ENCODE results near the gene CD14.
"Not testable (repeated sequence)": the region's sequence is repeated elsewhere in the genome, so short reads cannot be mapped to it uniquely, and the experiment has no call there.

CD14 gene

DNA sequence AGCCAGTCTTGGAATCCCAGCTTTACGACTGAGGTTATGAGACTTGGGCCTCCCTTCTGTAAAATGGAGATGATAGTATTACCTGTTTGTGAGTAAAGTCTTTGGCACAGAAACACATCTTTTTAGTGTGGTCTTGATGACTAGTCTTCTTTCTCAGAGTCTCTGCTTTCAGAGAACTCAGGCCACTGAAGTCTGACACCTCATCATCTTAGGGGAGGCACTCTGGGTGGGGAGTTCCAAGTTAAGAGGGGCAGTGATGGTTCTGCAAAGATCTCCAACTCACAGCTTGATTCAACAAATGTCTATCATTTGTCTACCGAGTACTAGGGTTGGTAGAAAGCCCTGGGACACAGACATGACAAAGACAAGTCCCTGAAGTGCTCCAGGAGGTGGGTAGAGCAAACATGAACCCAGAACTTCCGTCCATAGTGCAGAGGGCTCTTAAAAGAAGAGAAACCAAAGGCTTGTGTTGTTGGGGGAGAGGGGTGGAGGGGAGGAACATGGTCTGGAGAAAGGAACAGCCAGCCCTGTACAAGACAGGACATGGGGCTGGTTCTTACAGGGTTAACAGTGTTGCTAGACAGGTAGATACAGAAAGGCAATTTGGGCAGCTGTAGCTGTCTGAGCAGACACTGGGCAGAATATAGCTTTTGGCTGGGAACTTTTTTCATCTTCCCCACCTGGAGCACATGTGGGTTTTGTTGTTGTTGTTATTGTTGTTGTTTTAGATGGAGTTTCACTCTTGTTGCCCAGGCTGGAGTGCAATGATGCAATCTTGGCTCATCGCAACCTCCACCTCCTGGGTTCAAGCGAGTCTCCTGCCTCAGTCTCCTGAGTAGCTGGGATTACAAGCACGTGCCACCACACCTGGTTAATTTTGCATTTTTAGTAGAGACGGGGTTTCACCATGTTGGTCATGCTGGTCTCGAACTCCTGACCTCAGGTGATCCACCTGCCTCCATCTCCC is 2.6 kb upstream of the CD14 start:
- DNase-seq (ENCODE audit: low spot score) = no peak

DNA sequence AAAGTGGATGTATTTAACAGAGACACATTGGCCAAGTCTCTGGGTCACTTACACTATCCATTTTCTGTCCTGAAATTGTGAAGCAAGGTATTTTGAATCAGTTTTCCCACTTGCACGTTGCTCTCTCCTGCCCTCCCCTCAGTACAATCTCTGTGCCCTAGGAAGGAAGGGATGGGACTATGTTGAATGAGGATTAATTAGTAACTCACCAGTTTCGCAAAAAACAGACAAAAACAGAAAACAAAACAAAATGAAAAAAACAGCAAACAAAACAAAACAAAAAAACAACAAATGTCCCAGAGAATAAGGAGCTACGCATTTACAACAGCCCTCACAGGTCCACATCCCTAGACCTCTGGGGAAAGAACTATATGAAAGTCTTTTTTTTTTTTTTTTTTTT is 1.1 kb upstream of the CD14 start:
- DNase-seq (ENCODE audit: low spot score) = no peak

DNA sequence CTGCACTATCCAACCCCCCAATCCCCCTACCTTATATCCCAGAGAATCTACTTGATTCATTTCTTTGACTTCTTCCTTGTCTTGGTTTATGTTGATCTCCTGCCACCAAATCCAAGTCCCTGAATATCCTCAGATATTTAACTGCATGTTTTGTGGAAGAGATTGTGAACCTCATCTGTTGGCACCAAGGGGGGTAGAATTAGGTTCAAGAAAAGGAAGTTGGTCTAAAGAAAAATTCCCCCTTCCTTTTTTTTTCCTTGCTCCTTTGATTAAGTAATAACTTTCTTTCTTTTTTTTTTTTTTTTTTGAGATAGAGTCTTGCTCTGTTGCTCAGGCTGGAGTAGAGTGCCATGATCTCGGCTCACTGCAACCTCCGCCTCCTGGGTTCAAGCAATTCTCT is 526 bp upstream of the CD14 start:
- no peak for DNase-seq (ENCODE audit: low spot score)

DNA sequence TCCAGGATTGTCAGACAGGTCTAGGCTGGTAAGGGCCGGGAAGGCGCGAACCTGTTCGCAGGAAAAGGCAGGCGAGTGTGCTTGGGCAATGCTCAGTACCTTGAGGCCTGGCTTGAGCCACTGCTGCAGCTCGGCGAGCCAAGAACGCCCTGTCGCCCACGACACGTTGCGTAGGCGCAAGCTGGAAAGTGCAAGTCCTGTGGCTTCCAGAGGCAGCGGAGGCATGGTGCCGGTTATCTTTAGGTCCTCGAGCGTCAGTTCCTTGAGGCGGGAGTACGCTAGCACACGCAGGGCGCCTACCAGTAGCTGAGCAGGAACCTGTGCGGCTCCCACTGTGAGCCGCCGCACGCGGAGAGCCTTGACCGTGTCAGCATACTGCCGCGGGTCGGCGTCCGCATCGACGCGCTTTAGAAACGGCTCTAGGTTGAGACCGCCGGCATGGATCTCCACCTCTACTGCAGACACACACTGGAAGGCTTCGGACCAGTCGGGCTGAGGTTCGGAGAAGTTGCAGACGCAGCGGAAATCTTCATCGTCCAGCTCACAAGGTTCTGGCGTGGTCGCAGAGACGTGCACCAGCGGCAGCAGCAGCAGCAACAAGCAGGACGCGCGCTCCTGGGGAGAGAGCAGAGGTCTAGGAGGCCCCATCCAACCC is 482 bp downstream of the CD14 start:
- DNase-seq (ENCODE audit: low spot score) = no peak

DNA sequence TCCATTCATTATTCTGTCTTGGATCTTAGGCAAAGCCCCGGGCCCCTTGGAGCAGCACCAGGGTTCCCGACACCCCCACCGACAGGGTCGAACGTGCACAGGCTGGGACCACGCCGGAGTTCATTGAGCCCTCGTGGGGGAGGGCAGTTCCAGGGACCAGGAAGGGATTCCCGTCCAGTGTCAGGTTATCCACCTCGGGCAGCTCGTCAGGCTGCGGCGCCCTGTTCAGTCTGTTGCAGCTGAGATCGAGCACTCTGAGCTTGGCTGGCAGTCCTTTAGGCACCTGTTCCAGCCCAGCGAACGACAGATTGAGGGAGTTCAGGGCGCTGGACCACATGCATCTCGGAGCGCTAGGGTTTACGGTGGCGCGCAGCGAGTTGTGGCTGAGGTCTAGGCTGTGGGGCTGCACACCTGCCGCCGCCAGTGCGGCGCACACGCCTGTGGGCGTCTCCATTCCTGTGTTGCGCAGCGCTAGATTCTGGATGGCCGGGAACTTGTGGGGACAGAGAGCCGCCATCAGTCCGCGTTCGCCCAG is 1.1 kb downstream of the CD14 start:
- DNase-seq (ENCODE audit: low spot score) = no peak

DNA sequence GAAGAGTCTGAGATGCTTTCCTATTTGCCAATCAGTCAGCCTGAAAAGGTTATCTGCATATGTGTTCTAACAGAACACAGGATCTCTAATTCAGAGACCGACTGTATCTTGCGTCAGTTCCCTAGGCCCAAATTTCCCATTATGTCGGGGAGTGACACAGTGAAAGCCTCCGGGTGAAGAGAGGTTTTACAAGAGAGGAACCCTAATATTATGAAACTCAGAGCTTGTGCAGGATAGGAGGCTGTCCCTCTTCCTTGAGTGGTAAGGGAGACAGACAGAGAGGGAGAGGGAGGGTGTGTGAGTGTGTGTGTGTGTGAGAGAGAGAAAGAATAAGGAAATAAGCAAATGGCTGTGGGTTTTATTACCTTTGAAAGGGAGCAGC is 1.9 kb downstream of the CD14 start:
- no peak for DNase-seq (ENCODE audit: low spot score)

- DNase-seq (ENCODE audit: low spot score) = no peak
Observed at GRCh38 chr5:140630292-140631035, 2.5 kb downstream of the CD14 start.

DNA sequence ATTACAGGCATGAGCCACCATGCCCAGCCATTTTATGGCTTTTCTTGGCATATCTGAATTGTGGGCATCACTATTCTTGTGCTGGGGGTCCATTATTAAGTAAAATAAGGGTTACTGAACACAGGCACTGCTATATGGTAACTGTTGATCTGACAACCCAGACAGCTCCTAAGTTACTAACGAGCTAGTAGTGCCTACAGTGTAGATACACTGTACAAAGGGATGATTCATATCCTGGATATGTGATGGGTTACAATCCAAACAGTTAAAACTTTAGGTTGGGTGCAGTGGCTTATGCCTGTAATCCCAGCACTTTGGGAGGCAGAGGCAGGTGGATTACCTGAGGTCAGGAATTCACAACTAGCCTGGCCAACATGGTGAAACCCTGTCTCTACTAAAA is 4.3 kb downstream of the CD14 start:
- no peak for DNase-seq (ENCODE audit: low spot score)

- no peak for DNase-seq (ENCODE audit: low spot score)
Observed at GRCh38 chr5:140627972-140628371, 5.0 kb downstream of the CD14 start.

- DNase-seq (ENCODE audit: low spot score) = not testable (repeated sequence)
Observed at GRCh38 chr5:140624886-140625285, 8.1 kb downstream of the CD14 start.

GRCh38 chr5:140623061-140623460 is 9.9 kb downstream of the CD14 start:
- not testable (repeated sequence) for DNase-seq (ENCODE audit: low spot score)

DNA sequence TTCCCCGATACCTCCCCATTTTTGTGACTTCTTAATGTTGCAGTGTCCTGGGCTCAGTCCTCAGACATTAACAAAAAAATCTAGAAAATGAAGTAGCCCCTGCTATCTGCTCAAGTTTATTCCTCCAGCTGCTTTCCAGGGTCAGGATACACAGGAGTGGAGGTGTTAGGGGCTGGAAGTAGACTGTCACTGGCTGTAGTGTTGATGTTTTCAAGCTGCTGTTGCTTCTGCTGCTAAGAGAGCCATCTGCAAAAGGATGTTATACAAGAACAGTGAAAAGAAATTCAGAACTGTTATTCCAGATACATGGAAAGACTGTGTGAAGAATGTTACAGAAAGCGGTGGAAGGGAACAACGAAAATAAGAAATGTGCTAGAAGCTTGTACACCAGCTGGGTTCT is 10.7 kb downstream of the CD14 start:
- DNase-seq (ENCODE audit: low spot score) = no peak

GRCh38 chr5:140611020-140611521 is 21.9 kb downstream of the CD14 start:
- DNase-seq (ENCODE audit: low spot score) = no peak

GRCh38 chr5:140609126-140609525 is 23.8 kb downstream of the CD14 start:
- no peak for DNase-seq (ENCODE audit: low spot score)

GRCh38 chr5:140608722-140609121 is 24.3 kb downstream of the CD14 start:
- DNase-seq (ENCODE audit: low spot score) = no peak

DNA sequence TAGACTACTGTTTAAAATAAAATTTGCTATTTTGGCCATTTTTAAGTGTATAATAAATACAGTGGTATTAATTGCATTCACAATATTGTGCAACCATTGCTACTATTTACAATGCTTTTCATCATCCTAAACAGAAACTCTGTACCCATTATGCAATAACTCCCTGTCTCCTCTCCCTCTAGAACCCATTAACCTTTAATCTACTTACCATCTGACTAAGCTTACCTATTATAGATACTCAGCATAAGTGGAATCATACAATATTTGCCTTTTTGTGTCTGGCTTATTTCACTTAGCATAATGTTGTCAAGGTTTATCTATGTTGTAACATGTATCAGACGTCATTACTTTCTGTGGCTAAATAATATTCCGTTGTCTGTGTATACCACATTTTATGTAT is 25.9 kb downstream of the CD14 start:
- no peak for DNase-seq (ENCODE audit: low spot score)

GRCh38 chr5:140605879-140606278 is 27.1 kb downstream of the CD14 start:
- no peak for DNase-seq (ENCODE audit: low spot score)

DNA sequence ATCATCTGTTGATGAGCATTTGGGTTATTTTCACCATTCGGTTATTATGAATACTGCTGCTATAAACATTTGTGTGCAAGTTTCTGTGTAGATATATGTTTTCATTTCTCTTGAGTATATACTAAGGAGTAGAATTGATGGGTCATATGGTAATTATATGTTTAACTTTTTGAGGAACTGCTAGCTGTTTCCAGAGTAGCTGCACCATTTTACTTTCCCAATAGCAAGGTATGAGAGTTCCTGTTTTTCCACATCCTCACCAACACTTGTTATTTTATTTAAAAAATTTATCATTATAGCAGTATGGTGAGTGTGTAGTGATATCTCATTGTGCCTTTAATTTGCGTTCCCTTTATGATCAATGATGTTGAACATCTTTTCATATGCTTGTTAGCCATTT is 29.2 kb downstream of the CD14 start:
- no peak for DNase-seq (ENCODE audit: low spot score)

DNA sequence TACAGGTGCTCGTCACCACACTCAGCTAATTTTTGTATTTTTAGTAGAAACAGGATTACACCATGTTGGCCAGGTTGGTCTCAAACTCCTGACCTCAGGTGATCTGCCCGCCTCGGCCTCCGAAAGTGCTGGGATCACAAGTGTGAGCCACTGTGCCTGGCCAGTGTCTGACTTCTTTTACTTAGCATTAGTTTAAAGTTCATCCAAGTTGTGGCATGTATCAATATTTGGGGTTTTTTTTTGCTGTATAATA is 29.6 kb downstream of the CD14 start:
- DNase-seq (ENCODE audit: low spot score) = not testable (repeated sequence)

GRCh38 chr5:140602147-140602546 is 30.8 kb downstream of the CD14 start:
- no peak for DNase-seq (ENCODE audit: low spot score)

DNA sequence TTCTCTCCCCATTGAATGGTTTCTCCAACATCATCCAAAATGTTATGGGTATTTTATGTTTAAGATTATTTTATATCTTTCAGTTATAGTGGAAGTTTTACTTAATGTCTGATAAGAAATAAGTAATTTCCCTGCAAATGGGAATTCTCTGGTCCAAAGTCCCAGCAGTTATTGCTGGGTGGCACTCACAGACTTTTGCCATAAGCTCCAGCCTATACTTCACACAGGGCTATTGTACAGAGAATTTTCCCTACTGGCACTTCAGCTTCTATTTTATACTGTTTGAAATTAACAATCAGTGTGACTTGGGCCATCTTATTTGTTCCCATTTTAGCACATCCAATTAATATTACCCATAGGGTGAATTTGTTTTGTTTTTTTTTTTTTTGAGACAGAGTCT is 32.9 kb downstream of the CD14 start:
- no peak for DNase-seq (ENCODE audit: low spot score)

DNA sequence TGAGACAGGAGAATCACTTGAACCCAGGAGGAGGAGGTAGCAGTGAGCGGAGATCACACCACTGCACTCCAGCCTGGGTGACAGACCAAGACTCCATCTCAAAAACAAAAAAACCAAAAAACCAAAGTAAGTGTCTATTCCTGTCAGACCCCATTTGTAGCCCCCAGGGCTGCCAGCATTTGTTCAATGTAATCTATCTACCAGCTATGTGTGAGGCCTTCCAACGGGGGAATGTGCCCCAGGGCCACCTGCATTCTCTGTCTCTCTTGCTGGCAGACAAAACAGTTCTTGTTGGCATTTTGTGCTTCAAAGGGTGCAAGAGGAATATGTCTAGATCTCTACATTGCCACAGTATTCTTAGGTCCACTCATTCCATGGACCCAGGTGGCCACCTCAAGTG is 34.1 kb downstream of the CD14 start:
- no peak for DNase-seq (ENCODE audit: low spot score)

DNA sequence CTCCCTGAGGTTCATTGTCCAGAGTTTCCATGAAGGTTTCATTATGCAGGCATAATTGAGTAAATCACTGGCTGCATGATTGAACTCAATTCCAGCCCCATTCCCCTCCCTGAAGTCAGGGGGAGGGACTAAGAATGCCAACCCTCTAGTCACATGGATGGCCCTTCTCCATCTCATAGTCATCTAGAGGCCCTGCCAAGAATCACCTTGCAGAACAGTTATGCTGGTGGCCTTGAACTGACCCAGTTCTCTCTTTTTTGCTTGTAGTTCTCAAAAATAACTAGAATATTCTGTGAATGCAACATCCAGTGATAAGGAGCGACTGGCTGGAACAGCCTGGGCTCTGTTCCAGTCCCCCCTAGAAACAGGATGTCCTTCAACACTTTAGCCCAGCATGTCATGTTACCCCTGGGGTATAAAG is 36.6 kb downstream of the CD14 start:
- no peak for DNase-seq (ENCODE audit: low spot score)
